Spleen (tissue), 7 donors: Measurements from ENCODE around the gene FOXB1.

Experiments used
- POLR2A ChIP-seq, 3 donors: fragments of 450-650 bp; IDR thresholded peaks; one replicate each; pipeline ENCODE4 v1.5.1; 2017; ENCODE audit warnings: antibody characterized with exemption in 3 of 3, mild to moderate bottlenecking in 1 of 3
- POLR2AphosphoS5 ChIP-seq, 3 donors: sonication (generic); formaldehyde crosslinking; IDR thresholded peaks; one replicate each; pipeline ENCODE4 v1.5.1; 2017; ENCODE audit warnings: antibody characterized with exemption in 3 of 3
- TF ChIP-seq, protein P1 (sequence below), 11 experiments: fragments of 200-600 bp in 7 of 11; fragments of 450-650 bp in 4 of 11; sonication (generic) in 4 of 11; IDR thresholded peaks in 8 of 11; conservative IDR thresholded peaks in 3 of 11; 1 replicate in 7 of 11; 2 replicates in 4 of 11; pipeline versions ENCODE4 v1.4.0 to v1.8.0; 2016 to 2021; ENCODE audit warnings: antibody characterized with exemption in 11 of 11, inconsistent platforms in 4 of 11, mild to moderate bottlenecking in 1 of 11
- donor health status: DM: no; HTN: no; CAD: no; lungs with moderate emphysema.
- donor health status: DM: no; HTN: no; CAD: no.
- donor health status: DM: no; HTN: no; CAD: no.

- TF ChIP-seq, protein P1, sequence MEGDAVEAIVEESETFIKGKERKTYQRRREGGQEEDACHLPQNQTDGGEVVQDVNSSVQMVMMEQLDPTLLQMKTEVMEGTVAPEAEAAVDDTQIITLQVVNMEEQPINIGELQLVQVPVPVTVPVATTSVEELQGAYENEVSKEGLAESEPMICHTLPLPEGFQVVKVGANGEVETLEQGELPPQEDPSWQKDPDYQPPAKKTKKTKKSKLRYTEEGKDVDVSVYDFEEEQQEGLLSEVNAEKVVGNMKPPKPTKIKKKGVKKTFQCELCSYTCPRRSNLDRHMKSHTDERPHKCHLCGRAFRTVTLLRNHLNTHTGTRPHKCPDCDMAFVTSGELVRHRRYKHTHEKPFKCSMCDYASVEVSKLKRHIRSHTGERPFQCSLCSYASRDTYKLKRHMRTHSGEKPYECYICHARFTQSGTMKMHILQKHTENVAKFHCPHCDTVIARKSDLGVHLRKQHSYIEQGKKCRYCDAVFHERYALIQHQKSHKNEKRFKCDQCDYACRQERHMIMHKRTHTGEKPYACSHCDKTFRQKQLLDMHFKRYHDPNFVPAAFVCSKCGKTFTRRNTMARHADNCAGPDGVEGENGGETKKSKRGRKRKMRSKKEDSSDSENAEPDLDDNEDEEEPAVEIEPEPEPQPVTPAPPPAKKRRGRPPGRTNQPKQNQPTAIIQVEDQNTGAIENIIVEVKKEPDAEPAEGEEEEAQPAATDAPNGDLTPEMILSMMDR (IDR thresholded peaks at IDR 0.05 in 8 of 11, conservative IDR thresholded peaks at IDR 0.05 in 3 of 11): no peak
- TF ChIP-seq POLR2A (IDR thresholded peaks at IDR 0.05): no peak
- TF ChIP-seq POLR2AphosphoS5 (IDR thresholded peaks at IDR 0.05): no peak
Observed at GRCh38 chr15:60009980-60010732, 6.0 kb downstream of the FOXB1 start.
